Measurements from ENCODE around the gene TMEM88.

TMEM88 gene

DNA sequence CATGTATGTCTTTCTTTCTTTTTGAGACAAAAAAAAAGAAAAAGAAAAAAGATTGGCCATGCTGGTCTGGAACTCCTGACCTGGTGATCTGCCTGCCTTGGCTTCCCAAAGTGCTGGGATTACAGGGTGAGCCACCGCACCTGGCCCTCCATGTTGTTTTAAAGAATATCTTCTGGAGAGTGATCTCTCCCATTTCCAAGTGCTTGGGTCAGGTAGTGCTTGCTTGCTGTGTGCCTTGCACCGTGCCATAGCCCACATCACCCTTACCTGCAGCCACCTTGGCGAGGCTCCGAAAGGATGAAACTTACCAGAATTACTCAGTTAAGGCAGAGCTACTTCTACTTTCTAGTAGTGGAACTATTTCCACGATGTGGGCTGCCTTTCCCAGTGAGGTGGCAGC is 39.9 kb upstream of the TMEM88 start:
- no peak for TF ChIP-seq CTCF (IDR thresholded peaks at IDR 0.05)
- Mint-ChIP-seq H3K9me3 (no peaks in the 10 kb centered on the region), H3K4me1 (no peaks in the 10 kb centered on the region), H3K4me3 (no peak overlapping the region), H3K36me3 (ENCODE audit: low read depth) (no peaks in the 10 kb centered on the region), H3K27me3 (ENCODE audit: low read depth, poor library complexity) (peaks cover 55% of the 10 kb centered on the region), H3K27ac (no peak overlapping the region)
- DNase-seq, result no peak

GRCh38 chr17:7816926-7817642 is 37.8 kb upstream of the TMEM88 start:
- no peaks in the 10 kb centered on the region for H3K9me3 Mint-ChIP-seq
- H3K4me1 Mint-ChIP-seq, result no peaks in the 10 kb centered on the region
- no peaks in the 10 kb centered on the region for H3K36me3 Mint-ChIP-seq (ENCODE audit: low read depth)
- no peak for TF ChIP-seq CTCF (IDR thresholded peaks at IDR 0.05)
- peaks cover 61% of the 10 kb centered on the region for H3K27me3 Mint-ChIP-seq (ENCODE audit: low read depth, poor library complexity)
- DNase-seq, result no peak
- no peak overlapping the region for H3K27ac Mint-ChIP-seq
- H3K4me3 Mint-ChIP-seq, result no peak overlapping the region

GRCh38 chr17:7817643-7817964 is 37.3 kb upstream of the TMEM88 start:
- Mint-ChIP-seq H3K4me3 (no peak overlapping the region), H3K4me1 (no peaks in the 10 kb centered on the region), H3K9me3 (no peaks in the 10 kb centered on the region), H3K36me3 (ENCODE audit: low read depth) (no peaks in the 10 kb centered on the region), H3K27me3 (ENCODE audit: low read depth, poor library complexity) (peaks cover 66% of the 10 kb centered on the region), H3K27ac (no peak overlapping the region)
- TF ChIP-seq CTCF (IDR thresholded peaks at IDR 0.05), result no peak
- DNase-seq, result no peak

DNA sequence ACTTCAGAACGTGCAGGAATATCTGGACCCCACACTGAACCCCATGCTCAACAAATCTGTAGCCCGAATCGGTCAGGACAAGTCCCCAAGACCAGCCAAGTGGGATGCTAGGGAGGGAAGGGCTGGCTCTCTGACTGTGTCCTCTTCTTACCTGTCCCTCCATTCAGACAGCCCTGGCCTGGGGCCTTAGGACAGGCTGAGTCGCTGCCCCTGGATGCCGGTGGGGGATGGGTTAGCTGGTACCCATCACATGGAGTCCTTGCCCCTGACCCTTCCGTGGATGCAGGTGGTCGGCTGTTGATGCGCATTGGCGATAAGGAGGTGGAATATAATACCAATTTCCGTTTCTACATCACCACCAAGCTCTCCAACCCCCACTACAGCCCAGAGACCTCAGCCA is 36.8 kb upstream of the TMEM88 start:
- Mint-ChIP-seq H3K4me1 (no peaks in the 10 kb centered on the region), H3K27ac (no peak overlapping the region), H3K27me3 (ENCODE audit: low read depth, poor library complexity) (peaks cover 66% of the 10 kb centered on the region), H3K36me3 (ENCODE audit: low read depth) (no peaks in the 10 kb centered on the region), H3K4me3 (no peak overlapping the region), H3K9me3 (no peaks in the 10 kb centered on the region)
- no peak for TF ChIP-seq CTCF (IDR thresholded peaks at IDR 0.05)
- DNase-seq, result no peak

DNA sequence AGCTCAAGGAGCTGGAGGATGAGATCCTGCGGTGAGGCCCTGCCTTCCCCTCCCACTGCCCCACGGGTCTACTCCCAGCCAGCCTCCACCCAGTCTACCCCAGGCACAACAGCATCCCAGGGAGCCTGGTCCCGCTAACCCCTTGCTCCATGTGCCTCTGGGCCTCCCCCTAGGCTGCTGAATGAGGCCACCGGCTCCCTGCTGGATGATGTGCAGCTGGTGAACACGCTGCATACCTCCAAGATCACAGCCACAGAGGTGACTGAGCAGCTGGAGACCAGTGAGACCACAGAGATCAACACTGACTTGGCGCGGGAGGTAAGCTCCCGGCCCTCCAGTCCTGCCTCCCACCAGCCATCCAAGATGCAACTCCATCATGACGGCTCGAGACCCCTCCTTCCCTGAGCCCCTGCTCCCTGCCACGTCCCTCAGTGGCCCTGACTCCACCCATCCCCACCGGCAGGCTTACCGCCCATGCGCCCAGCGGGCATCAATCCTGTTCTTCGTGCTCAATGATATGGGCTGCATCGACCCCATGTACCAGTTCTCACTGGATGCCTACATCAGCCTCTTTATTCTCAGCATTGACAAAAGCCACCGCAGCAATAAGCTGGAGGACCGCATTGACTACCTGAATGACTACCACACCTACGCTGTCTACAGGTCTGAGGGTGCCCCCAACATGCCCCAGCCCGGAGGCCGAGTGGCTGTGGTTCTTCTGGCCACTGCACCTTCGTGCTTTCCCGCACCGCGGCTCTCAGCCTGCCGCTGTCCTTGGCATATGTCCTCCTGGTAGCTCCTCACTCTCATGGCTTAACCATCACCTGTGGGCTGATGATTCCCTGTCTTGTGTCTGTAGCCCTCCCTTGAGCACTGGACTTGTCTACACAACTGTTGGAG is 35.9 kb upstream of the TMEM88 start:
- H3K27ac Mint-ChIP-seq, result no peak overlapping the region

More for the DNA sequence above, 35.9 kb upstream of the TMEM88 start:
- Mint-ChIP-seq H3K9me3 (no peaks in the 10 kb centered on the region), H3K27me3 (ENCODE audit: low read depth, poor library complexity) (peaks cover 70% of the 10 kb centered on the region), H3K4me1 (no peaks in the 10 kb centered on the region), H3K4me3 (no peak overlapping the region), H3K36me3 (ENCODE audit: low read depth) (no peaks in the 10 kb centered on the region)
- DNase-seq, result no peak
- no peak for TF ChIP-seq CTCF (IDR thresholded peaks at IDR 0.05)

All from nephron progenitor cell (in vitro differentiated cells).